ENCODE measurements around the gene ZDHHC20.
"Not testable (repeated sequence)": the region's sequence is repeated elsewhere in the genome, so short reads cannot be mapped to it uniquely, and the experiment has no call there.

The ZDHHC20 gene

DNA sequence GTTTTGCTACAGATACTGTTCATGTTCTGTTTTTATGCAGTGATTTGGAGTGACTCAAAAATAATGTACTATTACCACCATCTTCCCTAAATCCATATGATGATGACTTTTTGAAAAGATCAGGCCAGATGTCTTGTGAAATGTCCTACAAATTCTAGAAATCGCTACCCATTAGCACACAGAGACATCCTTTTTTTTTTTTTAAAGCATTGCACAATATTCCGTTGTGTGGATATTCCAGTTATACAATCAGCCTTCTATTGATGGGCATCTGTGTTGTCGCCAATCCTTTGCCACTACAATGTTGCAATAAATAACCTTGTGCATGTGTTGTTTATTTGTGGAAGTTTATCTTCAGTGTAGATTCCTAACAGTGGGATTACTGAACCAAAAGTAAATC lies 24.5 kb downstream of the ZDHHC20 start:
- DNase-seq = no peak

DNA sequence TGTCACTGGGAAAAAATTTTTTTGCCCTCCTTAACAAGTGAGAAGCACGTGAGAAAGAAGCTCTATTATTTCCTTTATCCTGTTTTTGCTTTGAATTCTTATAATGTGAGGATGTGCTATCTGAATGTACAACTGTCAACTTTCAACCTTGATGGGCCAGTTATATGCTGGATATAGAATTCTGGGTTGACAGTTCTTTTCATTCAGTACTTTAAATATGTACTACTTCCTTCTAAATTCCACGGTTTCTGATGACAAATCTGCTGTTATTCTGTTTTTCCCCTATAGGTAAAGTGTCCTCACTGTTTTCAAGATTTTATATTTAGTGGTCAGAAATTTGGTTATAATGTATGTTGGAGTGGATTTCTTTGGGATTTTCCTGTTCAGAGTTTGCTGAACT lies 29.9 kb downstream of the ZDHHC20 start:
- no peak for DNase-seq

DNA sequence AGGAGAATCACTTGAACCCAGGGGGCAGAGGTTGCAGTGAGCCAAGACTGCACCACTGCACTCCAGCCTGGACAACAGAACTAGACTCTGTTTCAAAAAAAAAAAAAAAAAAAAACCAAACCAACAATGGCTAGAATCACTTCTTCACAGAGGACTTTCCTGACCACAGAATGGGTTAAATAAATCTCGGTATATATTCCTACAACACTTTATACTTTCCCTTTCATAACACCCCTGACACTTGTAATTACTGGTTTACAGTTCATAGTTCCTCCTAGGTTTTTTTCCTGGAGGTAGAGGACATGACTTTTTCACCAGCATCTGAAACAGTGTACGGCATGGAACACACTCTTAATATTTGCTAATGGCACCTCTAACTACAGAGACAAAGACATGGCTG lies 31.4 kb downstream of the ZDHHC20 start:
- DNase-seq = no peak

DNA sequence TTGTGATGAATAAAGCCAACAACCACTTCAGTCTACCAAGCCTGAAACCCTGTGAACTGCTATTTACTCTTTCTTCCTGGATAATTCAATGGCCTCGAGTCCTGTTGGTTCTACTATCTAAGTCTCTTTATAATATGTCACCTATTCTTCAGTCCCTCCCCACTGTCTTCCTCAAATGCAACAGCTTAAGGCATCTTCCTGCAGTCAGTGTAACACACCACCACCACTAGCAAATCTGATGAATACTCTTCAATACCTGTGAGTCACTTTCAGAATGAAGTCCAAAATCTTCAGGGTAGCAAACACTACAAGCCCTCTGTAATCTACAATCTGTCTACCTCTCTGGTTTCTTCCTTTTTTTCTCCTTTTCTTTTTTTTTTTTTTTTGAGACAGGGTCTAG lies 32.9 kb downstream of the ZDHHC20 start:
- DNase-seq = no peak

DNA sequence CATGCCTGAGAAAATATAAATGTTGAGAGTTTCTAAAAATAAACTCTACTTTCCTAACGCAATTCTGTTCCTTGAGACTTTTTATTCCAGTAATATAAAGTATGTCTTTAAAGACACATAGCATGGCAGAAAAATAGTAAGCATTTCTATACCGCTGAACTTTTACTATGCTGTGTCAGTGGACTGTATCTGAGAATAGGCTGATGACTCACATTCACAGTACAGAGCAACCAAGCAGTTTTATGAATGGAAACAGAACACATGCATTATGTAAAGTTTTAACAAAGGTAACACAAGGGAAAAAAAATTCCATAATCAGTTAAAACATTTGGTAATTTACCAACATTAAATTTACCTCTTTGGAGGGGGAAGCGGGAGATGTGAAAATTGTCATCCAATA lies 38.4 kb downstream of the ZDHHC20 start:
- DNase-seq = no peak

DNA sequence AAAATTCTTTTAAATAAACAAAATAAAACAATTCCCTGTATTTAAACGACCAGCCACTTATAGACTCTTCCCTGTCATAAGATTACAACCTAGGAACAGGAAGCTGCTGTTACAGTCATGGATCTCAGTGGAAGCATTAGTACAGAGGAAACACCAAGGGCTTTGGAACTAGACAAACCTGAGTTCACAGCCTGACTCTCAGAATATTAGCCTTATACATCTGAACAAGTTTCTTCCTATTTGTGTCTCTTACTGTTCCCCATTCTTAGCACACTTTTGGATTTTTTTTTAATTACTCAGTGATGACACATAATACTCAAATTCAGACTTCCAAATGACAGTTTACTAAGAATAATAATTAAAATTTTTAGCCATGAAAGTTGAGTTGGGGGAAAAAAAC lies 46.1 kb downstream of the ZDHHC20 start:
- no peak for DNase-seq

DNA sequence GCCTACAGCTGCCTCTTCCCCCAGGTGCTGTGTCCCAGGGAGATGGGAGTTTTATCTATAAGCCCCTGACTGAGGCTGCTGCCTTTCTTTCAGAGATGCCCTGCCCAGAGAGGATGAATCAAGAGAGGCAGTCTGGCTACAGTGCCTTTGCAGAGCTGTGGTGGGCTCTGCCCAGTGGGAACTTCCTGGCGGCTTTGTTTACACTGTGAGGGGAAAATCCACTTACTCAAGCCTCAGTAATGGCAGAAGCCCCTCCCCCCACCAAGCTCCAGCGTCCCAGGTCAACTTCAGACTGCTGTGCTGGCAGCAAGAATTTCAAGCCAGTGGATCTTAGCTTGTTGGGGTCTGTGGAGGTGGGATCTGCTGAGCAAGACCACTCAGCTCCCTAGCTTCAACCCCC lies 48.6 kb downstream of the ZDHHC20 start:
- not testable (repeated sequence) for DNase-seq

DNA sequence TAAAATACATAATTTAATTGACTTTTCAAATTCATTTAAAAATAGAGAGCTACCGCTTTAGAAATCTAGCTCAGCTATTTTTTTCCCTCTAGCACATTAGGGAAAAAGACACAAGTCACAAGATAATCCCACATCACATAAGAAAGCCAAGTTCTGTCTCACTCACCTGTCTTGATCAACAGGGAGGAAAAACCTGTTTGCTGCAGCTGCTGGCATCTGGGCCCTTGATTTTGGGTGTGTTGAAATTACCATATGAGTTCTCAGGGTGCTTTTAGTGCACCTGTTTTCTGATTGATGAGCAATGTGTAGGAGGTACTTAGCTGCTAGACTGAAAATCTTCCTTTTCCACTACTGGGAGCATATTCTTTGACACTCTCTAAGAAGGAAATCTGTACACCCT lies 53.8 kb downstream of the ZDHHC20 start:
- no peak for DNase-seq

DNA sequence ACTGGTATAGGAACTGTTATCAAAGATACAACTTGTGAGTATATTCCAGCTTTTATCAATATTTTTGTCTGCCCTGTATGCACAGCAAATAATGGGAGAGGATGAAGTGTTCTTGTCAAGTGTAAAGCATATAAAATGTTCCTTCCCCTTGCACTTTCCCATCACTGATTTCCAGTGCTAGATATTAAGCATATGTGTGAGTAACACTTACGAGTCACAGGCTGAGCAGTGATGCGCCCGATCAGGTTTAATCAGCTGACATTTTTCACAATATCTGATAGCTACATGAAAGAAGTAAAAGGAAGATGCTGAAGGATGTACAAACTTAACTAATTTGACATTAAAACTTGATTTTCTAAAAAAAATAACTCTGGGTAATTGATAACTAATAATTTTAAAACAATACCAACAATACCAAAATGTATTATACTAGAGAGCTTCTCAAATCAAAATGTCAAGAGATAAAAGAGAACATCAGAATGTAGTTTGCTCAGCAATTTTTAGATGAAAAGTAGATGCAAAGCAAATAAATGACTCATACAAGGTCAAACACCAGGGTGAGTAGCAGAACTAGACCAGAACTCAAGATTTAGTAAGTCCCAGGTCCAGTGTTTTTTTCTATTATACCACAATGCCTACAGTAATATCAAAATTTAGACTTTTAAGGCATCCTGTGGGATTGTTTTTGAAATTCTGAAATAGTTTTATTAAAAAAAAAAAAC lies 56.4 kb downstream of the ZDHHC20 start:
- peak; percentile 33 for DNase-seq

DNA sequence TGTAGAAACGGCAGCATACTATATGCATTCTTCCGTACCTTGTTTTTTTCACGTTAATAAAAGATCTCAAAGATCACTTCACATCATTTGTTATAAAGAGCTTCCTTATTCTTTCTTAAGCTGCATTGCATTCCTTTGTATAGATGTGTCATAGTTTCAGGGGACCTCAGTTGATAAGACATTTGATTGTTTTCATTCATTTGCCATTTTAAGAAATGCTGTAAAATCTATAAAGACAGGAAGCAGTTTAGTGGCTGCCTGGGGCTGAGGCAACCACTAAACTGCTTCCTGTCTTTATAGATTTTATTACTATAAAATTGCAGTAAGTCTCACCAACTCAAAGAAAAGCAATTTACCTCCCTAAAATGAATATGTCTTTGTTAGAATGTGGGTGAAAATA lies 59.4 kb downstream of the ZDHHC20 start:
- DNase-seq = no peak

DNA sequence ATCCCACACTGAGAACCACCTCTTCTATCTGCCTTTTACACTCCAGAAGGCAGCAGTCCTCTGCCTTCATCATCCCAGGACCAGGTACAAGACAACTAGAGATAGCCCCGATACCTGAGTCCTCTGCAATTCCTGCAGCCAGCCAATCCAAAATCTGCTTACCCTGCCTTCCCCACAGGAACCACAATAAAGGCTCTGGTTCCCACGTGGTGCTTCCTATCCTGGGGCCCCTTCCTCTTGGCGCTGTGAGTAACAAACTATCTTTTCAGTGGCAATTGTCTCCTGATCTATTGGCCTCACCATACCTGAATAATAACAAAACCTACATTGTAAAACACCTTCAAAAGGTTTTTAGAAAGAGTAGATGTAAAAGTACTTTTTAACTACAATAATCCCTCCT lies 63.1 kb downstream of the ZDHHC20 start:
- DNase-seq = peak; percentile 52

DNA sequence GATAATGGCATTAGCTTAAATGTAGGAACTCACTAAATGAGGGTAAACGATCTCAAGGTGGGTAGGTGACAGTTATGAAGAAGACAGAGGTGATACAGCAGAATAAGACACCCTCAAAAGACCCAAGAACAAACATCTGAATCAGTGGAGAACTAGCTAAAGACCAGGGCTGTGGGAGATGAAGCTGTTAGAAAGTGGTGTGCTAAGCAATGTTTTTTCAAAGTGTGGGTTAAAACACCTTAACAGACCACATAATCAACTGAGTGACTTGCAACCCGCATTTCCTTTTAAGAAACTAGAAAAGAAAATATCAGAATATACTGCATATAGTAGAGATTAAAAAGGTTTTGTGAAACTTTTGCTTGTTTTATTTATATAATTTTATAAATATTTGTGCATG lies 70.0 kb downstream of the ZDHHC20 start:
- DNase-seq = no peak

DNA sequence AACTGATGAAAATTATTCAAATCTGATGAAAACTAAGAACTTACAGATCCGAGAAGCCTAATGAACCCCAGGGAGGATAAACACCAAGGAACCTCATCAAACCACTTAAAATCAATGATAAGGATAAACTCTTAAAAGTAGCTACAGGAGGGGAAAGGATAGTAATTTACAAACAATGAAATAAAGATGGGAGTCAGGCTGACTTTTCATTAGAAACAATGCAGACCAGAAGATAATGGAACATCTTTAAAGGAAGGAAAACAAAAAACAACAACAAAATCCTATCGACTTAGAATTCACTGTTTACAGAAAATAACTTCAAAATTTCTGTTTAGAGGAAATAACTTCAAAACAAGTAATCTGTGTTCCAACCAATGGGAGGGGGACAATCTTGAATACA lies 73.4 kb downstream of the ZDHHC20 start:
- no peak for DNase-seq

DNA sequence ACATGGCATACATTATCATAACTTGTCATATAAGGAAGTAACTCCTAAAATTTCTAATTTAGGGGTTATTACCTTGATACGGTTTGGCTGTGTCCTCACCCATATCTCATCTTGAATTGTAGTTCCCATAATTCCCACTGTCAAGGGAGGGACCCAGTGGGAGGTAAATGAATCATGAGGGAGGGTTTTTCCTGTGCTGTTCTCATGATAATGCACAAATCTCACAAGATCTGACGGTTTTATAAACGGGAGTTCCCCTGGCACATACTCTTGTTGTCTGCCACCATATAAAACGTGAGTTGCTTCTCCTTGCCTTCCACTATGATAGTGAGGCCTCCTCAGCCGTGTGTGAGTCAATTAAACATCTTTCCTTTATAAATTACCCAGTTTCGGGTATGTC lies 76.0 kb downstream of the ZDHHC20 start:
- no peak for DNase-seq

DNA sequence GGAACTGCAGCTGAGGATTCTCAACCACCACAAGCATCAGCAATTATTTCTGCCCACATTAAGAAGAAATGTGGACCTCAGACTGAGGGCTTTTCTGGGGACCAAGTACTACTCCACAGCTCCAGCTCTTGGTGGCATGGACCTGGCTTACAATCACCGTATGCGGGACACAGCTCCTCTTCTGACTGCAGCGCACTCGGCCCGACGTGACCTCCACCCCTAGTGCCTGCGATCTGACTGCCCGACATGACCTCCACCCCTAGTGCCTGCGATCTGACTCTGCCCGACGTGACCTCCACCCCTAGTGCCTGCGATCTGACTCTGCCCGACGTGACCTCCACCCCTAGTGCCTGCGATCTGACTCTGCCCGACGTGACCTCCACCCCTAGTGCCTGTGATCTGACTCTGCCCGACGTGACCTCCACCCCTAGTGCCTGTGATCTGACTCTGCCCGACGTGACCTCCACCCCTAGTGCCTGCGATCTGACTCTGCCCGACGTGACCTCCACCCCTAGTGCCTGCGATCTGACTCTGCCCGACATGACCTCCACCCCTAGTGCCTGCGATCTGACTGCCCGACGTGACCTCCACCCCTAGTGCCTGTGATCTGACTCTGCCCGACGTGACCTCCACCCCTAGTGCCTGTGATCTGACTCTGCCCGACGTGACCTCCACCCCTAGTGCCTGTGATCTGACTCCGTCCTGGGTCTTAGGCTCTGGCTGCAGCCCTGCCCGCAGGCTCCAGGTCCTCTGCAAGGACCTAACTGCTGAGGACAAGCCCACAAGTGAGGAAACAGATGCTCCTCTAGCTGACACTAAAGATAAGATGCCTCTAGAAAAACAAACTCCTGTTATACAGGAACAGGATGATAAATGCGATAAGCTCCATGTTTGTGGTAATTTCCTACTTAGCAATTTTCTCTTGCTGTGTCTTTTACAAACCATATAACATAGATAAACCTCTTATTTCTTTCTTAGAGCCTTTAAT lies 81.8 kb downstream of the ZDHHC20 start:
- not testable (repeated sequence) for DNase-seq

DNA sequence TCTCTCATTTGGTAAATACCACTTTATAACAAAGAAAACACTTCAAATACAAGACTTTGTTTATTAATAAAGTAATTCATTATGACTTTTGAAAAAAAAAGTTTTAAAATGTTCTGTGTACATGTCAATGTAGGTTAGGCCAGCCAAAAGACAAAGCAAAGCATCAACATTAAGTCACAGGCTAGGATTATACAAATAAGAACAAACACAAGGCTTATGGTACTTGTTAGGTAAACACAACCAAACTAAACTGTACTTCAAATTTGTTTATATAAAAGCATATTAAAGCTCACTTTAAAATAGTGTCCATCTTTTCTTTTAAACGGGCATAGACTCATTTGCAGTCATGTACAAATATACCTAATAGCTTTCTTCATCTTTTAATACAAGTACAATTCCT lies 86.6 kb downstream of the ZDHHC20 start:
- no peak for DNase-seq

DNA sequence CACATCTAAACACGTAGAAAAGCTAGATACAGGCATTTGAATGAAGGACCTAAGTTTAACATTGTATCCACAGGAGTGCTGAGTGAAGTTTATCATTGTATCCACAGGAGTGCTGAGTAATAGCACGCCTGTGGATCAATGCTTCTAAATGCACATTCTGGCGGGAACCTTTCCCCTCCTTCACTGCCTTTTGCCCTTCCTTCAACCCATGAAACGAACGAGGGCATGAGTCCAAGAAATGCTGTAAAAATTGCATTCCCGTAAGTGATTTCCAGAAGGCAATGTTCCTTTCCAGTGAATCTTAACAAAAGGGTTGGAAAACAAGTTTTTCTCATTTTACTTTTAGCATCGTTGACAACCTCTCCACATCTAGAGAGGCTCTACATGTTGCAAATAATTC lies 88.1 kb downstream of the ZDHHC20 start:
- no peak for DNase-seq

DNA sequence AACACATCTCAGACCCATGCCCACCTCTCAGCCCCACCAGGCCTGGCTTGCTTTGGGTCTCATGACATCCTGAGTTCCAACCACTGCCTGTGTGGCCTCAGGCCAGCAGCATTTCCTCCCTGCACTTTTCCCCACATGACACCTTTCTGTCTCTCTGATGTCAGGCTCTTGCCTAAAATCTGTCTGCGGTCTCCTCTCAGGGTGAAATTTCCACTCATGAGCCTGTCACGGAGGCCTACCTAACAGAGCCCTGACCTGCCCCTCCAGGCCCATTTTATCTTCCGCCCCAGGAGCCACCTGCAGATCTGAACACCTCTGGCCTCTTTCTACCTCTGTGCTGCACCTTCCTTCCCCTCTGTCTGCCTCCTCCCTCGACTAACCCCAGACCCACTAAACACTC lies 93.5 kb downstream of the ZDHHC20 start:
- DNase-seq = peak; percentile 10

DNA sequence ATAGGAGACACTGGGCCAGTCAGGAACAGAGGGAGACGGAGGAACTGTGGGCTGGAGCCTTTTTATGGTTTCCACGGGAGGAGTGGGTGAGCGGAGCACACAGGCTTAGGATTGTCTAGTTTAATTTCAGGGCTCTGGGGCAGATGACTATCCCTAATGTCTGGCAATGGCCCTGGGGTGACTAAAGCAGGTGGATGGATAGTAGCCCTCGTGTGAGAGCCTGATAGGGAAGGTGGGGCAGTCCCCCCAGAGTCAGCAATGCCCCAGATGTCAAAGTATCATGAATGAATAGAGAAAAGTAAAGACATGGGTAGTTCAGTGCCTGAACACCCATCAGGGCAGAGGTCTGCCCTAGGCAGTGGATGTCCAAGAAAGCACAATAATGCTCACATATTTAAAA lies 94.2 kb downstream of the ZDHHC20 start:
- DNase-seq = no peak

DNA sequence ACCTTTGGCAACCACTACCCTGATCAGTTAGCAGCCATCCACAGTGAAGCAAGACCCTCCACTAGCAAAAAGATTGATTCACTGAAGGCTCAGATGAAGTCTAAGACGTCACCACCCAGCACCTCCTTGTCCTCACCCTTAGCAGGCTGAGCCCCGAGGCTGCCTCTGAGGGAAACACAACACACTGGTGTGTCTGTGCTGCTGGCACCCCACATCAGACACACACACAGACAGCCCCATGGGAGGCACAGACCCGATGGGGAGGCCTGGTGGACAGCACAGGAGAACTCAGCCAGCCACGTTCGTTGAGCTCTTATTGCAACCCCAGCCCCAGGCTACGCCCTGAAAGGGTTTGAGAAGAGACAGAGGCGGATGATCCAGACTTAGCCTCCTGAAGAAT lies 94.7 kb downstream of the ZDHHC20 start:
- no peak for DNase-seq

DNA sequence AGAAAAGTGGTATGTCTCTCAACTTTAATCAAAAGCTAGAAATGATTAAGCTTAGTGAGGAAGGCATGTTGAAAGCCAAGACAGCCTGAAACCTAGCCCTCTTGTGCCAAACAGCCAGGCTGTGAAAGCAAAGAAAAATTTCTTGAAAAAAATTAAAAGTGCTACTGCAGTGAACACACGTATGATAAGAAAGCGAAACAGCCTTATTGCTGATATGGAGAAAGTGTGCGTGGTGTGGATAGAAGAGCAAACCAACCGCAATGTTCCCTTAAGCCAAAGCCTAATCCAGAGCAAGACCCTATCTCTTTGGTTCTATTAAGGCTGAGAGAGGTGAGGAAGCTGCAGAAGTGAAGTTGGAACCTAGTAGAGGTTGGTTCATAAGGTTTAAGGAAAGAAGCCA lies 96.4 kb downstream of the ZDHHC20 start:
- no peak for DNase-seq

DNA sequence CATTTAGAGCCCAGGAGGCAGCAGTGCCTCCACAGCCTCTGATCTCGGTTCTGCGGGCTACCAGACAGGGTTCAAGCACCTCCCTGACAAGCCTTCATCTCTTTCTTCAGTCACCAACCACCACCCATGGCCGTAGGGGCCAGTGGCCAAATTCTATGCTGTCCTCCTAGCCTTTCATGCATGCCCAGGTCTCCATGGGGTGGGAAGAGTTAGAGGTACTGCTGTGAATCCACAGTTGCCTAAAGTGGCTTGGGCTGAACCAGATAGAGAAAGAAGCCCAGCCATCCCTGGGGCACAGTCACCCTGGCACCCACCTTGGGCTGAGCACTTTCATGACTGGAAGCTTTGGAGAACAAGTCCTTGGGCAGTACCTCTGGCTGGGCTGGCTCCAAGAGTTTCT lies 97.4 kb downstream of the ZDHHC20 start:
- no peak for DNase-seq

DNA sequence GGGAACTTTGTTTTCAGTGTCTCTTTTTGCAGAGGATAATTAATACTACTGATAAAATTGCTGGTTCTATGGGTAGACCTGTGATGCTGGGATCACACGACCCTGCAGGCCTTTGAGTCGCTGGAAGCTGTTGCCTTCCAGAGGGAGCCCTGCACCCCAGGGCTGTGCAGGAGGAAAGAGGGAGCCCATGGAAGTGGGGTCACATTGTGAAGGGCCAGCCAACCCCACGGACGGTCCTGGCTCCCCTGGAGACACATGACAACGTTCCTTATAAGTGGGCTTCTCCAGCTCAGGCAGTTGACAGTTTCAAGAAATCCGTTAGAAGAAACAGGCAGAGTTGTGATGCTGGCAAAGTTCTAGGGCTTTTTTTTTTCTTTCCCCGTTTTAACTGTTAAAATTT lies 98.0 kb downstream of the ZDHHC20 start:
- DNase-seq = no peak

DNA sequence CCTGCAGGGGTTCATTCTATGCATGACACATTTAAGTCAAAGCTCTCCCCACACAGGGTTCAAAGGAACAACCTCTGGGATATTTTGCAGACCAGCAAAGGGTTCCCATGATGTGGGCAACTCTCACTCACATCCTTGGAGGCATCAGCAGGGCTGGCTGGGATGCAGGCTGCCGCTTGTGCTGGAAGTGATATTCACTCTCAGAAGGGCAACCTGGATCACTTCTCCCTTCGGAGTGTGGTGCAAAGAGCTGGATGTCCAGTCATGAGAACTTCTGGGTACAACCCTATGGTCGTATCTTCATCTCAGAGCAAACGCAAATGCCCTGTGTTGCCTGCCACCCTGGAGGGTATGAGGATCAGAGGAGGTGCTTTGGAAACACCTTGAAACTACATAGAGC lies 98.6 kb downstream of the ZDHHC20 start:
- no peak for DNase-seq
